Spleen (tissue), 7 donors: ENCODE data around the gene C1QC.

Experiments used
- POLR2A ChIP-seq, 3 donors: fragments of 450-650 bp; IDR thresholded peaks; one replicate each; pipeline ENCODE4 v1.5.1; 2017; ENCODE audit warnings: antibody characterized with exemption in 3 of 3, mild to moderate bottlenecking in 1 of 3
- POLR2AphosphoS5 ChIP-seq, 3 donors: sonication (generic); formaldehyde crosslinking; IDR thresholded peaks; one replicate each; pipeline ENCODE4 v1.5.1; 2017; ENCODE audit warnings: antibody characterized with exemption in 3 of 3
- TF ChIP-seq, protein P1 (sequence below), 11 experiments: fragments of 200-600 bp in 7 of 11; fragments of 450-650 bp in 4 of 11; sonication (generic) in 4 of 11; IDR thresholded peaks in 8 of 11; conservative IDR thresholded peaks in 3 of 11; 1 replicate in 7 of 11; 2 replicates in 4 of 11; pipeline versions ENCODE4 v1.4.0 to v1.8.0; 2016 to 2021; ENCODE audit warnings: antibody characterized with exemption in 11 of 11, inconsistent platforms in 4 of 11, mild to moderate bottlenecking in 1 of 11
- donor health status: DM: no; HTN: no; CAD: no; lungs with moderate emphysema.
- donor health status: DM: no; HTN: no; CAD: no.
- donor health status: DM: no; HTN: no; CAD: no.

DNA sequence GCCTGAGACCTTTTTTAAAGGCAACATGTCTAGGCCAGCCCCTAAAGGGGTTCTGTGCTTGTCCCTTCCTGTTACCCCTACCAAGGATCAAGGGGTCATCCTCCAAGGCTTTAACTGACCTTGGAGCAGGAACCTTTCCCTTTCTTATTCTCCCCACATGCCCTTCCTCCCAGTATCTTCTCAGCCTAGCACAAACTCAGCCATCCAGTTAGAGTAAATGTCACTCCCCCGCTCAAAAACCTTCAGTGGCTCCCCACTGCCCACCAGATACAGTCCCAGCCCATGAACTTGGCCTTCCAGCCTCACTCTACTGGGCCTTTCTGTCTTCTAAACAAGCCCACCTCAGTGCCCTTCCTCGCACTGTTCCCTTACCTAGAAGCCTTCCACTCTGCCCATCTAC lies 18.4 kb downstream of the C1QC start:
- TF ChIP-seq POLR2AphosphoS5 (IDR thresholded peaks at IDR 0.05) (no peak), POLR2A (IDR thresholded peaks at IDR 0.05) (no peak)
- TF ChIP-seq, protein P1, sequence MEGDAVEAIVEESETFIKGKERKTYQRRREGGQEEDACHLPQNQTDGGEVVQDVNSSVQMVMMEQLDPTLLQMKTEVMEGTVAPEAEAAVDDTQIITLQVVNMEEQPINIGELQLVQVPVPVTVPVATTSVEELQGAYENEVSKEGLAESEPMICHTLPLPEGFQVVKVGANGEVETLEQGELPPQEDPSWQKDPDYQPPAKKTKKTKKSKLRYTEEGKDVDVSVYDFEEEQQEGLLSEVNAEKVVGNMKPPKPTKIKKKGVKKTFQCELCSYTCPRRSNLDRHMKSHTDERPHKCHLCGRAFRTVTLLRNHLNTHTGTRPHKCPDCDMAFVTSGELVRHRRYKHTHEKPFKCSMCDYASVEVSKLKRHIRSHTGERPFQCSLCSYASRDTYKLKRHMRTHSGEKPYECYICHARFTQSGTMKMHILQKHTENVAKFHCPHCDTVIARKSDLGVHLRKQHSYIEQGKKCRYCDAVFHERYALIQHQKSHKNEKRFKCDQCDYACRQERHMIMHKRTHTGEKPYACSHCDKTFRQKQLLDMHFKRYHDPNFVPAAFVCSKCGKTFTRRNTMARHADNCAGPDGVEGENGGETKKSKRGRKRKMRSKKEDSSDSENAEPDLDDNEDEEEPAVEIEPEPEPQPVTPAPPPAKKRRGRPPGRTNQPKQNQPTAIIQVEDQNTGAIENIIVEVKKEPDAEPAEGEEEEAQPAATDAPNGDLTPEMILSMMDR (IDR thresholded peaks at IDR 0.05 in 8 of 11, conservative IDR thresholded peaks at IDR 0.05 in 3 of 11): no peak
